A673 (cell line): ENCODE measurements around the gene MINK1. TPM values are rescaled to one million over a fixed set of nuclear protein-coding genes. Genes with fewer than 3 reads are reported as not detected.
"Not testable (repeated sequence)": the region's sequence is repeated elsewhere in the genome, so short reads cannot be mapped to it uniquely, and the experiment has no call there.

Source experiments
- BruUV-seq: library from RNA; stranded (reverse); fragments of 400-500 nt; replicated peaks from 2 replicates; lab custom pipeline; 2021; lab: Mats Ljungman, UMichigan
- CTCF ChIA-PET: fragments of 300-600 bp; sonication (Branson Sonifier 250); formaldehyde crosslinking; loops from one replicate; lab custom pipeline; 2022; ENCODE audit warnings: antibody characterized with exemption; lab: Charles Lee
- POLR2A ChIA-PET: fragments of 300-600 bp; sonication (Branson Sonifier 250); formaldehyde crosslinking; loops from one replicate; lab custom pipeline; 2022; ENCODE audit warnings: antibody characterized with exemption; ENCODE audit not compliant: low non-redundant PET; lab: Charles Lee
- DNase-seq: peaks from one replicate; pipeline ENCODE4 v3.0.0-alpha.2; 2015; ENCODE audit warnings: low spot score
- H3K27ac ChIP-seq: fragments of 200-600 bp; sonication (generic); 2 replicates; pipeline ENCODE4 v1.5.1; 2016; ENCODE audit warnings: mixed run types, low read depth, mild to moderate bottlenecking, mixed read lengths, antibody characterized with exemption, low read length; ENCODE audit not compliant: poor library complexity, severe bottlenecking
- H3K27me3 ChIP-seq: fragments of 200-600 bp; sonication (generic); replicated peaks from 2 replicates; pipeline ENCODE4 v1.6.1; 2017; ENCODE audit warnings: mixed run types, low read depth, mild to moderate bottlenecking, mixed read lengths, antibody characterized with exemption, low read length; ENCODE audit not compliant: insufficient read depth, poor library complexity
- H3K36me3 ChIP-seq: fragments of 200-600 bp; sonication (generic); 2 replicates; pipeline ENCODE4 v1.6.1; 2016; ENCODE audit warnings: mixed run types, mild to moderate bottlenecking, mixed read lengths, antibody characterized with exemption, low read length; ENCODE audit not compliant: insufficient read depth, poor library complexity, severe bottlenecking
- H3K4me1 ChIP-seq: fragments of 200-600 bp; sonication (generic); 2 replicates; pipeline ENCODE4 v1.6.1; 2017; ENCODE audit warnings: mixed run types, mild to moderate bottlenecking, mixed read lengths, antibody characterized with exemption, low read length; ENCODE audit not compliant: insufficient read depth, poor library complexity, severe bottlenecking
- H3K4me3 ChIP-seq: fragments of 200-600 bp; sonication (generic); 2 replicates; pipeline ENCODE4 v1.5.1; 2016; ENCODE audit warnings: low read depth, mixed run types, mild to moderate bottlenecking, mixed read lengths, low read length; ENCODE audit not compliant: poor library complexity, severe bottlenecking
- H3K9me3 ChIP-seq: fragments of 200-600 bp; sonication (generic); 2 replicates; pipeline ENCODE4 v1.6.1; 2016; ENCODE audit warnings: mixed run types, low read depth, mild to moderate bottlenecking, mixed read lengths, antibody characterized with exemption, low read length; ENCODE audit not compliant: poor library complexity, severe bottlenecking
- CTCF ChIP-seq: fragments of 300-800, 200-600 bp; sonication (generic); conservative IDR thresholded peaks from 2 replicates; pipeline ENCODE4 v1.5.1; 2017; ENCODE audit warnings: low read depth, mild to moderate bottlenecking, antibody characterized with exemption, low read length, moderate library complexity, mixed read lengths
- EZH2 ChIP-seq: fragments of 200-600 bp; sonication (generic); IDR thresholded peaks from 2 replicates; pipeline ENCODE4 v1.6.1; 2017; ENCODE audit warnings: borderline replicate concordance, low read depth, mild to moderate bottlenecking, mixed read lengths, antibody characterized with exemption, low read length; ENCODE audit not compliant: poor library complexity, severe bottlenecking
- intact Hi-C: fragments of 100-400 bp; cut with micrococcal nuclease; formaldehyde crosslinking; loops from one replicate; pipeline ENCODE4 v1.10.0; 2022; ENCODE audit not compliant: unreplicated experiment
- total RNA-seq: library from RNA; stranded (reverse); gene quantifications from 2 replicates; pipeline ENCODE4 v1.2.3, GENCODE V29; 2021

MINK1 gene
- total RNA-seq, 1 experiment from 2014 or later, result 67.7 TPM

- Histone ChIP-seq H3K4me1 (peaks cover 18% of the 10 kb centered on the region), H3K27me3 (no peaks in the 10 kb centered on the region), H3K9me3 (no peaks in the 10 kb centered on the region), H3K4me3 (no peak overlapping the region), H3K36me3 (no peaks in the 10 kb centered on the region), H3K27ac (no peak overlapping the region)
- intact Hi-C loops, result no loop called here
- DNase-seq, result no peak
- POLR2A ChIA-PET, result no interaction called here
- no TSS peak for BruUV-seq
- CTCF ChIA-PET, result no interaction called here
- TF ChIP-seq EZH2, result no peak
- no peak for TF ChIP-seq CTCF
Observed at GRCh38 chr17:4856271-4856936, 23.3 kb downstream of the MINK1 start.

GRCh38 chr17:4856937-4857314, 23.8 kb downstream of the MINK1 start:
- TF ChIP-seq CTCF (no peak), EZH2 (no peak)
- BruUV-seq, result no TSS peak
- no peaks in the 10 kb centered on the region for H3K36me3 ChIP-seq
- H3K4me3 ChIP-seq, result no peak overlapping the region
- CTCF ChIA-PET, result interaction anchor here (0.6 kb wide), 1 partner anchor 438 kb away, joined by 8 read pairs; no protein-coding TSS in a partner anchor
- DNase-seq, result no peak
- intact Hi-C loops, result no loop called here
- POLR2A ChIA-PET, result no interaction called here
- no peaks in the 10 kb centered on the region for H3K27me3 ChIP-seq
- H3K4me1 ChIP-seq, result peaks cover 17% of the 10 kb centered on the region
- H3K27ac ChIP-seq, result no peak overlapping the region
- H3K9me3 ChIP-seq, result no peaks in the 10 kb centered on the region

DNA sequence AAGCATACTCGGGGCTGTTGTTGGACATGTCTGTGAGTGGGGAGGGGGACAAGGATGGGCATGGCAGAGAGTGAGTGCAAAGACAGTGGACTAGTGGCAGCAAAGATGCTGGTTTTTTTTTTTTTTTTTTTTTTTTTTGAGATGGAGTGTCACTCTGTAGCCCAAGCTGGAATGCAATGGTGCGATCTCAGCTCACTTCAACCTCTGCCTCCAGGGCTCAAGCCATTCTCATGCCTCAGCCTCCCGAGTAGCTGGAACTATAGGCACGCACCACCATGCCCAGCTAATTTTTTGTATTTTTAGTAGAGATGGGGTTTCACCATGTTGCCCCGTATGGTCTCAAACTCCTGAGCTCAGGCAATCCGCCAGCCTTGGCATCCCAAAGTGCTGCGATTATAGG, 24.2 kb downstream of the MINK1 start:
- BruUV-seq, H3K9me3 ChIP-seq, H3K27me3 ChIP-seq, H3K36me3 ChIP-seq, POLR2A ChIA-PET, DNase-seq, H3K4me3 ChIP-seq, H3K27ac ChIP-seq, intact Hi-C loops: not testable (repeated sequence)
- peaks cover 12% of the 10 kb centered on the region for H3K4me1 ChIP-seq
- CTCF ChIA-PET, result interaction anchor here (0.6 kb wide), 1 partner anchor 438 kb away, joined by 8 read pairs; no protein-coding TSS in a partner anchor
